NCI-H2081 treated with DMSO at 0.1 percent for 48 hours (cell line): ENCODE data around the gene ATP1A1.

ENCODE experiments used
- DNase-seq: peaks from one replicate; lab custom pipeline; 2025; lab: John Stamatoyannopoulos, UW

The ATP1A1 gene

GRCh38 chr1:116415200-116415698 is 42.2 kb downstream of the ATP1A1 start:
- DNase-seq = no peak

DNA sequence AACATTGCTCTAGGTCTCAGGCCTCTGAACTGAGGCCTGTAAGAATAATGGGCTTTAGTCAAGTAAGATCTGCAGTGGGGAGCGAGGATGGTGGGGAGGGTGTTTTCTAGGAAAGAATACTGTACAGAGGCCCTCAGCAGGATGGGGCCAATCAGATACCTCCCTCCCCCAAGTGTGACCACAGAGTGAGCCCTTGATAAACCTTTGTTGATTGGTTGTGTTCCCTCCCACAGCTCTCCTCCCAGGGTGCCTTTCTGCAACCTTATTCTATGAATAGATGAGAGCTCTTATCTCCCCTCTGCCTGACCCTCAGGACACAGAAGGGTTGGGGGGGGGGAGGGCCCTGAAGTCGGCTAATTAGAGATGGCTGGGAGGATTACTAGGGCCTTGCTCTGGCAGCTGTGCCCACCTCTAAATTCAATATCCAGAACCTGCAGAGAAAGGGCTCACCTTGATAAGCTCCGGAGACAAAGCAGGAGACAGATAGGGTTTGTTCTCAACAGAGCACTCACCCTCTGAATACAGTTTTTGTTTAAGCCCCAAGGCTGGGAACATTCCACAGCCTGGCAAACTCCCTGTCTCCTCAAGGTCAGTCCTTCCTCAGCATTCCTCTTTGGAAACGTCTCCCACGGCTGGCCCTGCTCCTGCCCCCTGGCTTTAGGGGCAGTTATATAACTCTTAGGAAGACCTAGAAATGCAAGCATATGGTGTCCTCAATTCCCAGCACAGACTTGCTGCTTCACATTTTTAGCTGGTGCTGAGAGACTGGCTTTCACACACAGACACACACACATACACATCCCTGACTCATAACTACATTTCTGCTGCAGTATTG is 42.9 kb downstream of the ATP1A1 start:
- no peak for DNase-seq

GRCh38 chr1:116416854-116417513 is 43.9 kb downstream of the ATP1A1 start:
- no peak for DNase-seq

GRCh38 chr1:116417678-116418077 is 44.6 kb downstream of the ATP1A1 start:
- no peak for DNase-seq

DNA sequence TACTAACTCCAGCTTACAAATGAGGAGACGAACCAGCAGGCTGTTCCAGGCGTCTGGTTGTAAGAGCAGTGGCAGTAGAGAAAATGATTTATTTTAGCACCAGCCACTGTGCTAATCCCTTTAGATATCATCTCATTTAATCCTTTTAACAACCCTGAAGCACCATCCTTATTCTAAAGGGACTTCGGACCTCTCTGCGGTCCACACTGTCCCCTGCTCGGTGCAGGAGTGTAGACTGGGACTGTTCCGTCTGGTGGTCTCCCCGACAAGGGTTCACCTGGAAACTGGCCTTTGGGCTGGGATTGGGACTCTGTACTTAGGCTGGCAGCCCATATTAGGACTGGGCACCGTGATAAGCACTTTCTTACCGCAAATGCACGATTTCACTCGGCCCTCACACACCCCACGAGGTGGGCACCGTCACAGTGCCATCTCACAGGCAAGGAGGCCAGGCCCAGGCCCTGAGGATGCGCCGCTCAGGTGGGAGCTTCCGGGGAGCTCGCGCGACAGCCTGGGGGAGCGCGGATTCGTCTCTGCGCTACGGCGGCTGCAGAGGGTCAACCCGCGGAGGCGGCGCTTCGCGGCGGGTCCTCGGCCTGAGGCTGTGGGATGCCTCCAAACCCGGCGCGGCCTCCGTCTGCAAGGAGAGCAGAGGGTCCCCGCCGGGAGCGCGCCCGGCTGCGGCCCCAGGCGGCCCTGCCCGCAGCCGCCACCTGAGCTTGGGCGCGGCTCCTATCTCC is 45.2 kb downstream of the ATP1A1 start:
- DNase-seq = no peak

- DNase-seq = no peak
These were observed 47.6 kb downstream of the ATP1A1 start for GRCh38 chr1:116420417-116421200.

DNA sequence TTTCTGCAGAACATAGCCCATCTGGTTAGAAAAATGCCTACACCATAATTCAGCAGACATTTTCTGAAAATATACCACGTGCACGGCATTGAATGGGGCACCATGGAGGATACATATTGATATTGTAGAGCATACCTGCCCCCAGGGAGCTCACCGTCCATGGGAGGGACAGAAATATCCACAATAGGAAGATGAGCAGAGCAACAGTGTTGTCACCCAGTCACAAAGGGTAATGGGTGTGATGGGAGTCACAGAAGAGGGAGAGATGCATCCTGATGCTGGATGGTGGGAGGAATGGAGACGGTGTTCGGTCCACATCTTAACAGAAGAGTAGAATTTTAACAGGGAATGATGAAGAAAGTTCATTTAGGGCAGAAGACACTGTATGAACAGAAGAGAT is 51.4 kb downstream of the ATP1A1 start:
- DNase-seq = no peak

GRCh38 chr1:116424863-116425262 is 51.8 kb downstream of the ATP1A1 start:
- no peak for DNase-seq

GRCh38 chr1:116425987-116426386 is 52.9 kb downstream of the ATP1A1 start:
- no peak for DNase-seq

- DNase-seq = no peak
These were observed 53.4 kb downstream of the ATP1A1 start for GRCh38 chr1:116426401-116426800.

GRCh38 chr1:116428576-116428975 is 55.5 kb downstream of the ATP1A1 start:
- DNase-seq = no peak

- DNase-seq = no peak
These were observed 56.9 kb downstream of the ATP1A1 start for GRCh38 chr1:116429821-116430374.

DNA sequence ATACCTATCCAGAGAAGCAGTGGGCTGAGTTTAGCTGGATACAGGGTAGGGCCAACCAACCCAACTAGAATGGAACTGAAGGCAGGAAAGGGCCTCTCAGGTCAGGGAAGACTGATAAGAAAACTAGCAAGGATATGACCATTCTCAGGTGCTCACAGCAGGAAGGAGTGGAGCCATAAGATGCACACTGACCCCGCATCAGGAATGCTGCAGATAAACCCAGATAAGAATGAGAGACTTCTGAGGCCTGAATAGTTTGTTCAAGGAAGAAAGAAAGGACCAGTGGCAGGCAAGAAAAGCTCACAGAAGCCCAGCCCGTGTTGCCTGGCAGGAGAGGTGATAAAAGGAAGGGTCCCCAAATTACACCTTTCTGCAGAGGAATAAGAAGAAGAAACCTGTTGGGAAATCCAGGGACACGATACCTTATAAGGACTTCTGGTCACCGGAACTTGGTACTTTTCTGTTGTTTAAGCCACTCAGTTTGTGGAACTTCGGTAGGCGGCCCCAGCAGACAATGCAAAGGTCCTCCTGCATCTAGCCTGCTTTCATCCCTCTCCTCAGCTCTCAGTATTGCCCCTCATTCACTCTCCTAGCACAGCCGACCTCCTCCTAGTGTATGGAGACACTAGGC is 58.9 kb downstream of the ATP1A1 start:
- no peak for DNase-seq

- no peak for DNase-seq
These were observed 59.7 kb downstream of the ATP1A1 start for GRCh38 chr1:116432655-116433265.

GRCh38 chr1:116433275-116434257 is 60.5 kb downstream of the ATP1A1 start:
- DNase-seq = no peak

- no peak for DNase-seq
These were observed 61.8 kb downstream of the ATP1A1 start for GRCh38 chr1:116434849-116435248.

GRCh38 chr1:116435806-116436610 is 63.0 kb downstream of the ATP1A1 start:
- DNase-seq = no peak

GRCh38 chr1:116436611-116436970 is 63.5 kb downstream of the ATP1A1 start:
- no peak for DNase-seq

DNA sequence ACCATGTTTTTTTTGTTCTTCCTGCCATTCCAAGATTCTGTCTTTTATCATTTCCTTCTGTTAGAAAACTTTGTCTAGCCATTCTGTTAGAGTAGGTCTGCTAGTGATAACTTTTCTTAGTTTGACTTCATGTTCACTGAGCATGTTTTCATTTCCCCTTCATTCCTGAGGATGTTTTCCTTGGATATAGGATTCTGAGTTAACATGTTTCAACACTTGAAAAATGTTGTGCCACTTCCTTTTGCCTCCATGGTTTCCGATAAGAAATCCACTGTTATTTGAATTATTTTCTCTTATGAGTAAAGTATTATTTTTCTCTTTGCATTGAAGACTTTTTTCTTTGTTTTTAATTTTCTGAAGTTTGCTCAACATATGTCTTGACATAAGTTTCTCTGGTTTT is 66.7 kb downstream of the ATP1A1 start:
- DNase-seq = no peak
